ENCODE results near the gene SIDT2. TPM values are rescaled to one million over a fixed set of nuclear protein-coding genes. Genes with fewer than 3 reads are reported as not detected.
"Not testable (repeated sequence)": the region's sequence is repeated elsewhere in the genome, so short reads cannot be mapped to it uniquely, and the experiment has no call there.

The SIDT2 gene
- total and polyA plus RNA-seq, 3 donors from 2014 or later, result 69.5 to 129 (median 93.8) TPM

DNA sequence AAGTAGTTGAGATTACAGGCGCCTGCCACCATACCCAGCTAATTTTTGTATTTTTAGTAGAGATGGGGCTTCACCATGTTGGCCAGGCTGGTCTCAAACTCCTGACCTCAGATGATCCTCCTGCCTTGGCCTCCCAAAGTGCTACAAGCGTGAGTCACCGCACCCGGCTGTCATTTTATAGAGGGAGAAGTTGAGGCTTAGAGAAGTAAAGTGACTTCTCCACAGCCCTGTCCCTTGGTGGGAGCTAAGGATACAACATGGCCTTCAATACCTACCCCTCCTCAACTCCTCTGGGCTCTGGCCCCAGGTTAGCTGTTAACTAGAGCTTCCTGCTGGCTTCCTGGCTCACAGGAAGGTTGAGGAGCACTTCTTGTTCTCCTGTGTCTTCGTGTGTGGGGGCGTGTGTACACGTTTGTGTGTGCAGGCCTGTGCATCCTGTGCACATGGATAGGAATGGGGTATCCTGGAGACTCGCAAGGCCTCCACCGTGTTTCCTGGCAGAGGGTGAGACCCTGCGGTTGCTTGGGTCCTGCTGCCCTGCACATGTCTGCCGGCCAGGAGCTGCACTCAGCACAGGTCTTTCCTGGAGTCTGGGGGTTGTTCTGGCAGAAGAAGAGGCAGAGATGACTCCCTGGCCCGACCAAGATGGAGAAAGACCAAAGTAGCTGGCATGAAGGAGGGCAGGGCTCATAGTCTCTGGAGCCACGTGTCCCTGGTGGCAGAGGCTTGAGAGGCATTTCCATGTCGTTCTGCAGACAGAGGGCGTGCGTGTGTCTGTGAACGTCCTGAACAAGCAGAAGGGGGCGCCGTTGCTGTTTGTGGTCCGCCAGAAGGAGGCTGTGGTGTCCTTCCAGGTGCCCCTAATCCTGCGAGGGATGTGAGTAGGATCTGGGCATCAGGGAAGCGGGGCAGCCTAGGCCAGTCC, 2.4 kb downstream of the SIDT2 start:
- peak; percentile 92 for DNase-seq
- H3K27me3 ChIP-seq, result no peaks in the 10 kb centered on the region
- peaks cover 18% of the 10 kb centered on the region for H3K4me1 ChIP-seq
- H3K27ac ChIP-seq, result no peak overlapping the region
- 60 to 70% methylated on average over 20 to 22 of the region's 22 CpGs for WGBS, 2 donors
- intact Hi-C loops (cut with DNase I; ENCODE audit: low total_unique reads), result no loop called here
- no peaks in the 10 kb centered on the region for H3K36me3 ChIP-seq (ENCODE audit: low read depth, missing control alignments)
- H3K4me3 ChIP-seq, result no peak overlapping the region
- no peaks in the 10 kb centered on the region for H3K9me3 ChIP-seq
- TF ChIP-seq, protein P1, sequence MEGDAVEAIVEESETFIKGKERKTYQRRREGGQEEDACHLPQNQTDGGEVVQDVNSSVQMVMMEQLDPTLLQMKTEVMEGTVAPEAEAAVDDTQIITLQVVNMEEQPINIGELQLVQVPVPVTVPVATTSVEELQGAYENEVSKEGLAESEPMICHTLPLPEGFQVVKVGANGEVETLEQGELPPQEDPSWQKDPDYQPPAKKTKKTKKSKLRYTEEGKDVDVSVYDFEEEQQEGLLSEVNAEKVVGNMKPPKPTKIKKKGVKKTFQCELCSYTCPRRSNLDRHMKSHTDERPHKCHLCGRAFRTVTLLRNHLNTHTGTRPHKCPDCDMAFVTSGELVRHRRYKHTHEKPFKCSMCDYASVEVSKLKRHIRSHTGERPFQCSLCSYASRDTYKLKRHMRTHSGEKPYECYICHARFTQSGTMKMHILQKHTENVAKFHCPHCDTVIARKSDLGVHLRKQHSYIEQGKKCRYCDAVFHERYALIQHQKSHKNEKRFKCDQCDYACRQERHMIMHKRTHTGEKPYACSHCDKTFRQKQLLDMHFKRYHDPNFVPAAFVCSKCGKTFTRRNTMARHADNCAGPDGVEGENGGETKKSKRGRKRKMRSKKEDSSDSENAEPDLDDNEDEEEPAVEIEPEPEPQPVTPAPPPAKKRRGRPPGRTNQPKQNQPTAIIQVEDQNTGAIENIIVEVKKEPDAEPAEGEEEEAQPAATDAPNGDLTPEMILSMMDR (IDR thresholded peaks at IDR 0.05), result peak; percentile 51 to 76 (median 66)
- TF ChIP-seq POLR2A (IDR thresholded peaks at IDR 0.05), result no peak

DNA sequence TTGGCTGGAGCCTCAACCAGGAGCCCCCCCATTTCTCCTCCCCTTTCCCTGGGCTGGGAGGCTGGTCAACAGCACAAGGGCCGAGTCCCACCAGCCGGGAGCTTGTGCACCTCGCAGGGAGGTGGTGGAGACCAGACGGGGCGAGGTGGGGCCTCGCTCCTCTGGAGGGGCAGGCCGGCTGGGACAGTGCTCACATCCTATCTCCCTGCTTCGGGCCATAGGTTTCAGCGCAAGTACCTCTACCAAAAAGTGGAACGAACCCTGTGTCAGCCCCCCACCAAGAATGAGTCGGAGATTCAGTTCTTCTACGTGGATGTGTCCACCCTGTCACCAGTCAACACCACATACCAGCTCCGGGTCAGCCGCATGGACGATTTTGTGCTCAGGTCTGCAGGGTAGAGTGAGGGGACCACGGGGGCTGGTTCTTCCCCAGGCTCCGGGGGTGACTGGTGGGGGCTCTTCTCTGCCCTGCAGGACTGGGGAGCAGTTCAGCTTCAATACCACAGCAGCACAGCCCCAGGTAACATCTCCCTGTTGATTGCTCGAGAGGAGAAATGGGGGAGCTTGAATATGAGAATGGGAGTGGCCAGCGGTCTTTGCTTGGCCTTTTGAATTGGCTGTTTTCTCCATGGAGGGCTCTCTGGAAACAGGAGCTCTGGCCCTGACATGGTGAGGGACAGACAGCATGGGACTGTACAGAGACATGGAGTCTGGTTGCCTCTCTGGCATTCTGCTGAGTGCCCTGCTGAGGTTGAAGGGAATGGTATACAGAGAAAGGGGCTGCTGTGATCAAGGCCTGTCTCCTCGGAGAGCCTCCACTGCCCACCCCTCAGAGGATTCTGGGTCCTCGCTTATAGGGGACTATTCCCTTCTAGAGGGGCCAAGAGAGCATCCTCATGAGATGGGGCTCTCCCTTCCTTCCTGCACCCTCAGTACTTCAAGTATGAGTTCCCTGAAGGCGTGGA, 3.3 kb downstream of the SIDT2 start:
- no peak overlapping the region for H3K27ac ChIP-seq
- no peaks in the 10 kb centered on the region for H3K36me3 ChIP-seq (ENCODE audit: low read depth, missing control alignments)
- TF ChIP-seq, protein P1 (IDR thresholded peaks at IDR 0.05), result no peak
- no peak for TF ChIP-seq POLR2A (IDR thresholded peaks at IDR 0.05)
- no peaks in the 10 kb centered on the region for H3K9me3 ChIP-seq
- intact Hi-C loops (cut with DNase I; ENCODE audit: low total_unique reads), result no loop called here
- H3K27me3 ChIP-seq, result no peaks in the 10 kb centered on the region
- WGBS, 2 donors, result 95% methylated on average over 15 to 22 of the region's 22 CpGs
- peak; percentile 12 for DNase-seq
- H3K4me3 ChIP-seq, result no peak overlapping the region
- H3K4me1 ChIP-seq, result peaks cover 25% of the 10 kb centered on the region

DNA sequence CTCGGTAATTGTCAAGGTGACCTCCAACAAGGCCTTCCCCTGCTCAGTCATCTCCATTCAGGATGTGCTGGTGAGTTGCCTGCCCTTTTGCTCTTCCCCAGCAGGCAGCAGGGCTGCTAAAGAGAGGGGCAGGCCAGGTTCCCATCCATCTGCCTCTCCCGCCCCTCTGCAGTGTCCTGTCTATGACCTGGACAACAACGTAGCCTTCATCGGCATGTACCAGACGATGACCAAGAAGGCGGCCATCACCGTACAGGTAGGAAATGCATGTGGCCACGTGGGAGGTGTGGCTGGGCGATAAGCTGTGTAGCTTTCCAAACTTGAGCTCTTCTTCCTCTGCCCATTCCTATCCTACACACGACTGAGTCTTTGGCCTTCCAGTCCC, 4.0 kb downstream of the SIDT2 start:
- no peaks in the 10 kb centered on the region for H3K36me3 ChIP-seq (ENCODE audit: low read depth, missing control alignments)
- 92 to 98% methylated on average over 8 to 10 of the region's 10 CpGs for WGBS, 2 donors
- no peak for TF ChIP-seq POLR2A (IDR thresholded peaks at IDR 0.05)
- TF ChIP-seq, protein P1 (IDR thresholded peaks at IDR 0.05), result no peak
- no peaks in the 10 kb centered on the region for H3K27me3 ChIP-seq
- H3K4me3 ChIP-seq, result no peak overlapping the region
- no peak overlapping the region for H3K27ac ChIP-seq
- H3K4me1 ChIP-seq, result peaks cover 32% of the 10 kb centered on the region
- H3K9me3 ChIP-seq, result no peaks in the 10 kb centered on the region
- intact Hi-C loops (cut with DNase I; ENCODE audit: low total_unique reads), result no loop called here
- DNase-seq, result peak; percentile 6

DNA sequence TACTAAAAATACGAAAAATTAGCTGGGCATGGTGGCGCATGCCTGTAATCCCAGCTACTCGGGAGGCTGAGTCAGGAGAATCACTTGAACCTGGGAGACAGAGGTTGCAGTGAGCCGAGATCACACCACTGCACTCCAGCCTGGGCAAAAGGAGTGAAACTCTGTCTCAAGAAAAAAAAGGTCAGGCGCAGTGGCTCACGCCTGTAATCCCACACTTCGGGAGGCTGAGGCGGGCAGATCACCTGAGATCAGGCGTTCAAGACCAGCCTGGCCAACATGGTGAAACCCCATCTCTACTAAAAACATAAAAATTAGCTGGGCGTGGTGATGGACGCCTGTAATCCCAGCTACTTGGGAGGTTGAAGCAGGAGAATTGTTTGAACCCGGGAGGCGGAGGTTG, 4.6 kb downstream of the SIDT2 start:
- intact Hi-C loops (cut with DNase I; ENCODE audit: low total_unique reads); H3K27ac ChIP-seq: not testable (repeated sequence)
- H3K4me1 ChIP-seq, result peaks cover 31% of the 10 kb centered on the region

More for the DNA sequence above, 4.6 kb downstream of the SIDT2 start:
- not testable (repeated sequence) for H3K9me3 ChIP-seq; H3K36me3 ChIP-seq (ENCODE audit: low read depth, missing control alignments); H3K27me3 ChIP-seq; DNase-seq; H3K4me3 ChIP-seq
- WGBS, 2 donors, result 89 to 92% methylated on average over 13 of the region's 13 CpGs

Measured in testis (tissue), 3 donors.